WTC11 (cell line): ENCODE measurements around the gene LYSMD1. TPM values are rescaled to one million over a fixed set of nuclear protein-coding genes. Genes with fewer than 3 reads are reported as not detected.
A peak's percentile ranks its signal among the peaks of the same experiment; 100 is the strongest.

Experiments used
- ATAC-seq: fragments of 200-7000 bp; cut with Tn5 transposase; 2 replicates; pipeline ENCODE4 v1.10.0; 2021; ENCODE audit warnings: mild to moderate bottlenecking, moderate library complexity
- CTCF ChIA-PET: fragments of 300-600 bp; sonication (Branson Sonifier 250); formaldehyde crosslinking; loops from one replicate; lab custom pipeline; 2021; ENCODE audit warnings: antibody characterized with exemption; lab: Charles Lee
- POLR2A ChIA-PET: fragments of 350-600 bp; sonication (Branson Sonifier 250); formaldehyde crosslinking; loops from one replicate; lab custom pipeline; 2021; ENCODE audit warnings: antibody characterized with exemption; lab: Charles Lee
- DNase-seq: peaks from one replicate; pipeline ENCODE4 v3.0.0; 2021; ENCODE audit warnings: low spot score
- H3K27ac Mint-ChIP-seq: 2 replicates; pipeline ENCODE4 v1.8.0; 2021; ENCODE audit warnings: mixed read lengths
- H3K27me3 Mint-ChIP-seq: 2 replicates; pipeline ENCODE4 v1.8.0; 2021; ENCODE audit warnings: low read depth, mild to moderate bottlenecking, moderate library complexity, mixed read lengths
- H3K36me3 Mint-ChIP-seq: 2 replicates; pipeline ENCODE4 v1.8.0; 2021; ENCODE audit warnings: mixed read lengths
- H3K4me1 Mint-ChIP-seq: 2 replicates; pipeline ENCODE4 v1.8.0; 2022; ENCODE audit warnings: mixed read lengths
- H3K4me3 Mint-ChIP-seq: 2 replicates; pipeline ENCODE4 v1.8.0; 2021; ENCODE audit warnings: mild to moderate bottlenecking, moderate library complexity, mixed read lengths
- H3K9me3 Mint-ChIP-seq: 2 replicates; pipeline ENCODE4 v1.8.0; 2021; ENCODE audit warnings: mixed read lengths
- ARID4B ChIP-seq: sonication (generic); formaldehyde crosslinking; IDR thresholded peaks from 2 replicates; pipeline ENCODE4 v1.8.0; 2023; ENCODE audit warnings: missing genetic modification reagents, mild to moderate bottlenecking, borderline replicate concordance
- ATF3 ChIP-seq: sonication (generic); formaldehyde crosslinking; conservative IDR thresholded peaks from 2 replicates; pipeline ENCODE4 v1.8.1; 2022; ENCODE audit warnings: mild to moderate bottlenecking, missing genetic modification reagents
- CBFB ChIP-seq: sonication (generic); formaldehyde crosslinking; IDR thresholded peaks from 2 replicates; pipeline ENCODE4 v1.8.1; 2022; ENCODE audit warnings: mild to moderate bottlenecking, low read depth, missing genetic modification reagents
- CDX4 ChIP-seq: fragments of 250-450 bp; sonication (Bioruptor Pico); IDR thresholded peaks from 2 replicates; pipeline ENCODE4 v1.9.0; 2021; ENCODE audit warnings: moderate library complexity, mild to moderate bottlenecking, inconsistent platforms, borderline replicate concordance
- NFATC4 ChIP-seq: fragments of 250-450 bp; sonication (Bioruptor Pico); IDR thresholded peaks from 2 replicates; pipeline ENCODE4 v1.9.0; 2021; ENCODE audit warnings: mild to moderate bottlenecking
- NFYB ChIP-seq: sonication (generic); formaldehyde crosslinking; conservative IDR thresholded peaks from 2 replicates; pipeline ENCODE4 v1.8.0; 2022; ENCODE audit warnings: low read depth, missing genetic modification reagents
- OVOL2 ChIP-seq: fragments of 250-450 bp; sonication (Bioruptor Pico); IDR thresholded peaks from 2 replicates; pipeline ENCODE4 v1.9.0; 2021; ENCODE audit warnings: mild to moderate bottlenecking, borderline replicate concordance
- PRDM15 ChIP-seq: sonication (generic); formaldehyde crosslinking; IDR thresholded peaks from 2 replicates; pipeline ENCODE4 v1.8.0; 2022; ENCODE audit warnings: missing genetic modification reagents
- SMAD3 ChIP-seq: sonication (generic); formaldehyde crosslinking; IDR thresholded peaks from 2 replicates; pipeline ENCODE4 v1.8.0; 2022; ENCODE audit warnings: missing genetic modification reagents, mild to moderate bottlenecking, borderline replicate concordance
- USF2 ChIP-seq: sonication (generic); formaldehyde crosslinking; IDR thresholded peaks from 2 replicates; pipeline ENCODE4 v1.8.1; 2023; ENCODE audit warnings: mild to moderate bottlenecking, missing genetic modification reagents, moderate library complexity
- ZNF121 ChIP-seq: sonication (generic); formaldehyde crosslinking; IDR thresholded peaks from 2 replicates; pipeline ENCODE4 v1.8.0; 2023; ENCODE audit warnings: missing genetic modification reagents
- ZNF219 ChIP-seq: sonication (generic); formaldehyde crosslinking; IDR thresholded peaks from 2 replicates; pipeline ENCODE4 v1.8.0; 2023; ENCODE audit warnings: missing genetic modification reagents, mild to moderate bottlenecking, borderline replicate concordance
- total RNA-seq: library from RNA; stranded (reverse); gene quantifications from 3 replicates; pipeline ENCODE4 v1.2.3, GENCODE V29; 2021

Gene LYSMD1
- total RNA-seq, 1 experiment from 2014 or later: 7.8 TPM

- ChIA-PET POLR2A (interaction anchor here (0.6 to 1.0 kb wide), 3 partner anchors 10 to 82 kb away, joined by 3 read pairs; partner anchors contain the start of genes VPS72 and ZNF687), CTCF (interaction anchor here (0.9 kb wide), 1 partner anchor 71 kb away, joined by 3 read pairs; no protein-coding TSS in a partner anchor)
- DNase-seq: no peak
- peaks cover 25% of the 10 kb centered on the region for H3K4me1 Mint-ChIP-seq
- peak overlapping the region; percentile 99 for H3K4me3 Mint-ChIP-seq
- no peaks in the 10 kb centered on the region for H3K27me3 Mint-ChIP-seq
- H3K9me3 Mint-ChIP-seq: no peaks in the 10 kb centered on the region
- TF ChIP-seq CDX4 (CRISPR knock-in tag) (no peak), ZNF121 (no peak), USF2 (CRISPR knock-in tag) (no peak), ZNF219 (CRISPR knock-in tag) (no peak), CBFB (no peak), NFATC4 (CRISPR knock-in tag) (no peak), PRDM15 (CRISPR knock-in tag) (no peak), ARID4B (CRISPR knock-in tag) (no peak), NFYB (CRISPR knock-in tag) (no peak), ATF3 (no peak), OVOL2 (CRISPR knock-in tag) (no peak), SMAD3 (CRISPR knock-in tag) (no peak)
- peaks cover 21% of the 10 kb centered on the region for H3K36me3 Mint-ChIP-seq
- peak overlapping the region; percentile 99 for H3K27ac Mint-ChIP-seq
- ATAC-seq: no peak
These were observed 34.3 kb upstream of the LYSMD1 start for GRCh38 chr1:151199873-151200581.
